BE2C (cell line): ENCODE data around the gene RPL23.

Source experiments
- DNase-seq: peaks from one replicate; pipeline ENCODE4 v3.0.0-alpha.2; 2020
- H3K27me3 ChIP-seq: fragments of 250-450 bp; sonication (Bioruptor Pico); 2 replicates; pipeline ENCODE4 v1.5.1; 2020; ENCODE audit warnings: mild to moderate bottlenecking
- H3K36me3 ChIP-seq: fragments of 250-450 bp; sonication (Bioruptor Pico); 2 replicates; pipeline ENCODE4 v1.5.1; 2020; ENCODE audit warnings: mild to moderate bottlenecking
- H3K4me1 ChIP-seq: fragments of 250-450 bp; sonication (Bioruptor Pico); 2 replicates; pipeline ENCODE4 v1.5.1; 2020
- H3K4me3 ChIP-seq: 2 replicates; pipeline ENCODE4 v1.5.1; 2011; ENCODE audit warnings: low read depth, low read length
- H3K9me3 ChIP-seq: fragments of 250-450 bp; sonication (Bioruptor Pico); 2 replicates; pipeline ENCODE4 v1.5.1; 2020
- CTCF ChIP-seq: IDR thresholded peaks from 2 replicates; pipeline ENCODE4 v1.5.1; 2012; ENCODE audit warnings: mild to moderate bottlenecking, low read depth, low read length

Gene RPL23

DNA sequence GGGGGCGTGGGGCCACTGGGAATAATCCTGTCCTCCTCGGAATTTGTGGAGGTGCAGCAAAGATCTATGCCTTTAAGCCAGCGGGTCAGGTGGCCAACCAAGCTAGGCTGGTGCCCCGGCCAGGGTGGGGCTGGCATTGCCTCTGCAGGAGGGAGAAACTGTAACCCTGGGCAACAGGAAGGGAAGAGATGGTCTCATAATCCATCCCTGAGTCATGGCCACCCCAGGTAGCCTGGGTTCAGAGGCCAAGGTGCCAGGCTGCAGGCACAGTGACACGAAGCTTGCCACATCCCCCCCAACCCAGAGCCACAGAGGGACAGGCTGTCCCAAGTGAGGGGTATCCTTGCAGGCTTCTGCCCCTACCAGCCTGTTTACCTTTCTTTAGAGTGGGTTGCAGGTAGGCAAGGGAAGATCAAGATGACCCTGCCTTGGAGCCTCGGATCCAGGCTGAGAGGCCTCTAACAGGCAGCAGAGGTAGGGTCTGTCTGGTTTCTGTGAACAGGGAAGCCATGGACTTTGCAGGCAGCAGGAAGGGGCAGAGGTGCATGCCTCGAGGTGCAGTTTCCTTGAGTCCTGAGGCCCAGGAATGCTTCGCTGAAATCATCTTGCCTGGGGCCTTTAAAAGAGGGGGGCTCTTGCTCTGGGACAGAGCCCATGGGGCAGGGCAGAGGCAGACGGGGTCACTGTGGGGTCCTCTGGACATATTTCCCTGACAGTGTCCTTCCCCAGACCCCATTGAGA lies 20.3 kb upstream of the RPL23 start:
- H3K36me3 ChIP-seq: 0 out of 2 replicates have a peak, but pooled peaks cover 3% of the 10 kb centered on the region
- TF ChIP-seq CTCF: no peak
- no peaks in the 10 kb centered on the region for H3K9me3 ChIP-seq
- H3K27me3 ChIP-seq: no peaks in the 10 kb centered on the region
- no peak for DNase-seq
- H3K4me3 ChIP-seq: no peak overlapping the region
- H3K4me1 ChIP-seq: peaks cover 9% of the 10 kb centered on the region; the same call in 1 of the 2 replicates

DNA sequence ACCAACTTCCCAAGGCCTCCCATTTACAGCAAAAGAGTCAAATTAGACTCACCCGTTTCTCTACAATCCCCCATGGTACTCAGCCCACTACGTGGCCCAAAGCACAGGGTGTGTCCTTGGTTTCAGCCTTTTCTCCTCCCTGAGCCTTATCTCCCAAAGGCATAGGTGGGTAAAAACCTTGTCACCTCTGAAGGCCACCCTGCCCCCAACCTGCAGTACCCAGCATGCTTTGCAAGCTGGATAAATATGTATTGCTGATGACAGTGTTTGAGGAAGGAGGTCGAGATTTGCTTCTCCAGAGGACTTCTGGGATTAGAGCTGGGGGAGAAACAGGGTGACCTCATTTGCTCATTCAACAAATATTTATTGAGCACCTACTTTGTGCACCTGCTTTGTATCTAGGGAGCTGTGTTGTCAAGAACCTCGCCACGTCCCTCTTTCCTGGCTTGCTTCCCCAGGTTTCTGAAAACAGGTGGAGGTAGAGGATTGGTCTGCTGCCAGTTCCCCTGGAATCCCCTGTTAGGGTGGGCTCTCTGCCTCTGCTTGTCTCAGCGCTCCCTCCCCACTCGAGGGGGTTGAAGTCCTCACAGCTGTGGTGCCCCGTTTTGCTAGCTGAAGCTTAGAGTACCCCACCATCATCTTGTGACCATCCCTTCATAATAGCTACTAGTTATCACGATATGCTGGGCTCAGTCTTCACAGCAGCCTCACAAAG lies 19.3 kb upstream of the RPL23 start:
- no peak for DNase-seq
- H3K36me3 ChIP-seq: 0 out of 2 replicates have a peak, but pooled peaks cover 3% of the 10 kb centered on the region
- no peaks in the 10 kb centered on the region for H3K27me3 ChIP-seq
- no peak for TF ChIP-seq CTCF
- H3K9me3 ChIP-seq: no peaks in the 10 kb centered on the region
- no peak overlapping the region for H3K4me3 ChIP-seq
- H3K4me1 ChIP-seq: peaks cover 9% of the 10 kb centered on the region; the same call in 1 of the 2 replicates

GRCh38 chr17:38872027-38872511 lies 18.5 kb upstream of the RPL23 start:
- Histone ChIP-seq H3K4me1 (peaks cover 9% of the 10 kb centered on the region; the same call in 1 of the 2 replicates), H3K27me3 (no peaks in the 10 kb centered on the region), H3K9me3 (no peaks in the 10 kb centered on the region), H3K4me3 (no peak overlapping the region), H3K36me3 (0 out of 2 replicates have a peak, but pooled peaks cover 3% of the 10 kb centered on the region)
- TF ChIP-seq CTCF: no peak
- no peak for DNase-seq

DNA sequence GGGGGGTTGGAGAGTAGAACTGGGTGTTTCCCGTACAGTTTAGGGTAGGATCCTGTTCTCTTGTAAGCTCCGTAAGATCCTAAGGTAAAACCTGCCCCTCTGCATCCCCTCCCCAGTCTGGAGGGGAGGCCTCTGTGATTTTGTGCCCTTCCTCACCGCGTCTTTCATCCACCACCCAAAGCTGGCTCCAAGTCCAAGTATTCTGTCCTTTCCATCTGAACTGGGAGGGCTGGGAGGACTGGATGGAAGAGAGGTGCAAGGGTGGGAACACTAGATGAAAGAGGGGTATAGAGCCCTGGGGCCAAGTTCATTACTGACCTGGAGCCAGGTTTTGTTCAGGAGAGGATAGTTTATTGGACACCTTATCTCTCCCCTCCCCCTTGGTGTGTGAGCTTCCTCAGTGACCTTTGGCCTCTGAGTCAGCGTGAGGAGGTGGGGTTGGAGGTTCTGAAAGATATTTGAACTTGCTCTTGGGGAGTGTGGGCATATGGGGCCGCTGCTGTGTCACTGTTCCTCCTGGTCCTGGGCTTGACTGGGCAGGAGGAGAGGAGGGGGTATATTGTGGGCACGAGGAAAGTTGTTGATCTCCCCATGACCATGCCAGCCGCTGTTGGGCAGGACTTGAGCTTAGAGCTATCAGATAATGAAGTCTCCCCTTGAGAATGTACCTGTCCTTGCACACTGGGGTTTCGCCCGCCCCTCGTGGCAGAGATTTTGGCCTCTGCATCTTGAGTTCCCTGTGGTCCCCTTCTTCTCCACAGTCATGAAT lies 17.9 kb upstream of the RPL23 start:
- DNase-seq: no peak

More for the DNA sequence above, 17.9 kb upstream of the RPL23 start:
- Histone ChIP-seq H3K4me3 (peak overlapping the region; percentile 96), H3K4me1 (peaks cover 9% of the 10 kb centered on the region; the same call in 1 of the 2 replicates), H3K36me3 (0 out of 2 replicates have a peak, but pooled peaks cover 3% of the 10 kb centered on the region), H3K9me3 (no peaks in the 10 kb centered on the region), H3K27me3 (no peaks in the 10 kb centered on the region)
- TF ChIP-seq CTCF: no peak
